Measurements from ENCODE around the gene YTHDF1.
"Not testable (repeated sequence)": the region's sequence is repeated elsewhere in the genome, so short reads cannot be mapped to it uniquely, and the experiment has no call there.

YTHDF1 gene

GRCh38 chr20:63226042-63226943, 10.4 kb upstream of the YTHDF1 start:
- DNase-seq, result no peak

GRCh38 chr20:63225082-63225454, 9.1 kb upstream of the YTHDF1 start:
- DNase-seq, result no peak

DNA sequence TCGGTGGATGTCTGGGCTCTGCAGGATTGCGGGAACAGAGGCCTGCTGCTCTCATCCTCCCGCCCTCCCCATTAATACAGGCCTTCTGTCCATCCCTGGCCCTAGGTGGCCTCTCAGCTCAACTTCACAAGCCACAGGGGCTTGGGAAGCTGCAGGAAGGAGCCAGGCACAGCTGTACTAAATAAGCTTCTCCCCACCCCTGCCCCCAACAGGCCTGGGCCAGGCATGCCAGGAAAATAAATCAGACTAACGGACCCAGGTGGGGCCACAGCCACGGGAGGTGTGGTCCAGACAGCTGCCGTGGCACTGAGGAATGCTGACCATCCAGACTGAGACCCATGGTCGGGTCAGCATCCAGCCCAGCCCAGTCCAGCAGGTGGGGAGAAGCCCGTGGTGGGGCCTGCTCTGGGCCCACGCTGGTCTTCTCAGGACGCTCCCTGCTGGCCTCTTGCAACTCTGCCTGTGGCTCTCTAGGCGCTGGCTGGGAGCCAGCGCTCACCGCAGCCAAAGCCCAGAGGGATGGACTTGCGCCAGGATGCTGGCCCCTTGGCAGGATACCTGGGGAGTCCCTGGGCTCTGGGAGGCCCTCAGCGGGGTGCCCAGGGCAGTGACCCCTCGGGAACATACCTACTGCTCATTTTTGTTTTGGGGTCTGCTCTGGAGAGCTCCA, 8.6 kb upstream of the YTHDF1 start:
- peak; percentile 65 for DNase-seq

- no peak for DNase-seq
These were observed 7.9 kb upstream of the YTHDF1 start for GRCh38 chr20:63223826-63224207.

- DNase-seq, result peak; percentile 64
These were observed 7.3 kb upstream of the YTHDF1 start for GRCh38 chr20:63223121-63223825.

- no peak for DNase-seq
These were observed 6.6 kb upstream of the YTHDF1 start for GRCh38 chr20:63222541-63222940.

DNA sequence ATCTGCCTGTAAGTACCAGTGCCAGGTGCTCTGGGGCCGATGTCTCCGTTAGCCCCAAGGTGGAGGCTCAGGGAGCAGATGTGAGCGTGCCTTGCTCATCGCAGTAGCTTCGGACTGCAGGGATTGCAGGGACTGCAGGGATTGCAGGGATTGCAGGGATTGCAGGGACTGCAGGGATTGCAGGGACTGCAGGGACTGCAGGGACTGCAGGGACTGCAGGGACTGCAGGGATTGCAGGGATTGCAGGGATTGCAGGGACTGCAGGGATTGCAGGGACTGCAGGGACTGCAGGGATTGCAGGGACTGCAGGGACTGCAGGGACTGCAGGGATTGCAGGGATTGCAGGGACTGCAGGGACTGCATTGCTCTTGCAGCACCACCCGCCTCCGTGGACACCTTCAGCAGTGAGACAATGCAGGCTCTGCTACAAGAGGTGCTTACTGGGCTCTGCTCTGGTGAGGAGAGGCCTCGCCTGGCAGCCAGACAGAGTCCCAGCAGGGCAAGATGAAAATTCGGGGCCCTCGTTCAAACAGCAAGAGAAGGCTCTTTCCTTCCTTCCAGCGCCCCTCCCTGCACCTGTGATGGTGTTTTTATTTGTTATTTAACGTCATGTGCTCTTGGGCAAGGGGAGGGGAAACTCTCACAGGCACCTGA, 5.6 kb upstream of the YTHDF1 start:
- DNase-seq, result not testable (repeated sequence)

GRCh38 chr20:63220696-63221399, 4.9 kb upstream of the YTHDF1 start:
- DNase-seq, result no peak

DNA sequence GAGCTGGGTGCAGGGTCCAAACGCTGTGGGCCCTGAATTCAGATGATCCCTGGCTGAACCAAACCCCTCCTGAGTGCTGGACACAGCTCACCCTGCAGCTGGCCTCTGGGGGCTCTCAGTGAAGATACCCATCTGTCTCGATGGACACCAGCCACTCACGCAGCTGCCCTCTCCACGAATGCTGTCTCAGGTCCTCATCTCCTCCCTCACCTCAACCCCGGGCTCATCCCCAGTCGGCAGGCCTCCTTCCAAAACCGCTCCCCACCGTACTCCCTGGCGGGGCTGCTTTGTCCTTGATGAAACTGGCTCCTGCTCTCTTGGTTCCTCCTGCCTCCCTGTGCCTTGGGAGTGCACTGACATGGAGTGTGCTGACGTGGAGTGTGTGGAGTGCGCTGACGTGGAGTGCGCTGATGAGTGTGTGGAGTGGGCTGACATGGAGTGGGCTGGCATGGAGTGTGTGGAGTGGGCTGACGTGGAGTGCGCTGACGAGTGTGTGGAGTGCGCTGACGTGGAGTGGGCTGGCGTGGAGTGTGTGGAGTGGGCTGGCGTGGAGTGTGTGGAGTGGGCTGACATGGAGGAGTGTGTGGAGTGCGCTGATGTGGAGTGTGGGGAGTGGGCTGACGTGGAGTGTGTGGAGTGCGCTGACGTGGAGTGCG, 4.1 kb upstream of the YTHDF1 start:
- DNase-seq, result no peak

GRCh38 chr20:63219447-63219821, 3.5 kb upstream of the YTHDF1 start:
- DNase-seq, result no peak

DNA sequence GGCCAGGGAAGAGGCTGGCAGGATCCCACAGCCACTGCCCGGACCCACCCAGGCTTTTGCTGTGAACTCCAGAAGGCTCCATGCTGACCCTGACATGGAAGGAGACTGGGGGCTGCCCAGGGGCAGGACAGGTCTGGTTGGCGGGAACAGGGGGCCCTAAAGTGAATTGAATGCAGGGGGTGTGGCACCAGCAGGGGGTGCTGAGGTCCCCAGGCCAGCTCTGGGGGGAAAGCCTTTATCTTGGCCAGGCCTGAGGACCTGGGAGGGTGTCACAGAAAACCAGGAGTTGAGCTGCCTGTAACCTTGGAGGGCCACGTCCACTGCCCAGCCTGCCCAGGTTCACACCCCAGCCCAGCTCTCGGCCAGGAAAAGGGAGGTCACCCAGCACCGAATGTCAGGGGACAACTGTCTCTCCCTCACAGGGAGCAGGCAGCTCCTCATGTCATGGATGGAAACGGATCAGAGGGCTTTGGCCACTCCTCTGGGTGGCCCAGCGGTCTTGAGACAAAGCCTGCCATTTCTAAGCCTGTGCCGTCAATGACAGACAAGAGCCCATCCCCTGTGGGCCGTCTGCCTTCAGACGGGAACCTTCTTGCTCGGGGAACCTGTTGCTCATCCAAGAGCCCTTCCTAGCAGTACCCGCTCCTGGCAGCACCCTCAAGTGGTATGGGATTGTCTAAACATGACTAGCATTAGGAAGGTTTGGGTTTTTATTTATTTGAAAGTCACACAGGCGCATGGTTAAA, 2.9 kb upstream of the YTHDF1 start:
- DNase-seq, result no peak

GRCh38 chr20:63217706-63218105, 1.8 kb upstream of the YTHDF1 start:
- no peak for DNase-seq

DNA sequence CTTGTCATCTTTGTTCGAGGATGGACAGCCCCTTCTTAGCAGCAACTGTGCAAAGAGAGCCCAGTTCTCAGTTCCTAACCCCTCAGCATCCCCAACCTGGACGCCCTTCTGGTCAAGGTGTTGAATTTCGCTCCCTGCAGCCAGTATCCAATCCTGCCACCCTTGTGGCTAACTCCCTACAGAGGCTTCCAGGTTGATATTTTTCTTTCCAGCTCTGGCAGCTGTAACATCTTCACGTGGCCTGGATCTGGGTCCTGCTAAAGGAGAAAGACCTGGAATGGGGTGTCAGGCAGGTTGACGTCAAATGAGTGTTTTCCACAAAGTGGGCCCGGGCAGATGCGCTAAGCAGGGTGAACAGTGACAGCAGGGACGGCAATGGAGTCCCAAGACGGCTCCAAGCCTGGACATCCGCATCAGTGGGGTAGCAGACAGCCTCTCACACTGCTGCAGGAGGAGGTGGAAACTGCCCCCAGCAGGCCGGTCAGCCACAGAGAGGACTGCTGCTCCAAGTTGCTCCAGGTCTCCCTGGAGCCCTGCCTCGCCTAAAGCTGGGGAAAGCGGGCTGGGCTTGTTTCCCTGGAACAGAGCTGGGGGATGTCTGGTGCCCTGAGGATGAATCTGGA, 1.0 kb upstream of the YTHDF1 start:
- DNase-seq, result no peak

DNA sequence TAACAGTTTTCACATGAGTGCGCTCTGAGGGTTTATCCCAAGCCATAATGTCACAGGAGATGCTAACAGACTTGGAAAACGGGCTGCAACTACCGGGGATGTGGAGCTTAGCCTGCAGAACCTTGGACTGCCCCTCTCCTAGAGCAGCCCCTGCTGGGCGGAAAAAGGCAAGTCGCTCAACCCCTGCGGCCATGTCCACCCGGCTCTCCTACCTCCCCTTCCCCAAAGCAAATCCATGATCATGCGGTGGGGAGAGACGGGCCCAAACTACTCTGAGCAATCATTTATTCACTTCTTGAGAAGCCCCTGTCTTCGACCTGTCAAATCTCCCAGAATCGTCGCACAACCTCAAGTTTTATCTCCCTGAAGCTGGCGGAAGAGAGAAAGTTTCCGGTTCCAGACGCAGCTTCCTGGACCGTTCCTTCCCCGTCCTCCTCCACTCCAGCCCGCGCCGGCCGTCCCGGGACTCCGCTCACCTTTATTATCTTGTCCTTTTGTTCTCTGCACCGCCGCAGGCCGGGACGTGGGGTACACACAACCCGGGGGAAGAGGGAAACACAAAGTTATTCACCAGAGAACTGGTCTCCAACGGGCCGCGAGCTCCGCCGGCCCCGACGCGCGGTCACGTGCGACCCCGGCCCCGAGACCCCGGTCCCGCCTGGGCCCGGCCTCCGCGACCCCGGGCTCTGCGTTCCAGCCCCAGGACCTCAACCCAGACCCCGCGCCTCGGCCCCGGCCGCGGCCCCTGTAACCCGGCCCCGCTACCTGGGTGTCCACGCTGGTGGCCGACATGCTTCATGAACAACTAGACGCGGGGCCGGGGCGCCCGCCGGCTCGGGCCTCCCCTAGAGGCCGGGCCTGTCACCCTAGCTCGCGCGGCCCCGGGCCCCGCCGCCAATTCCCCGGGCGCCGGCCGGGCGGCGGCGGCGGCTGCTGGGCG, 560 bp downstream of the YTHDF1 start:
- DNase-seq, result peak; percentile 47

DNA sequence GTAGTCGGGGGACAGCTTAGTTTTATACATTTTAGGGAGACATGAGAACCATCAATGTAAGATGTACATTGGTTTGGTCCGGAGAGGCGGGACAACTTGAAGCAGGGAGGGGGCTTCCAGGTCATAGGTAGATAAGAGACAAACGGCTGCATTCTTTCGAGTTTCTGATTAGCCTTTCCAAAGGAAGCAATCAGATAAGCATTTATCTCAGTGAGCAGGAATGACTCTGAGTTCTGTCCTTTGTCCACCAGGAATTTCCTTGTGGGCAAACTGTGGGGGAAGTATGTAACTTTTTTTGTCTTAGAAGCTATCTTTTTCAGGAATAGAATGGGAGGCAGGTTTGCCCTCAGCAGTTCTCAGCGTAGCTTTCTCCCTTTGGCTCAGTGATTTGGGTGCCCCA, 1.4 kb downstream of the YTHDF1 start:
- DNase-seq, result no peak

DNA sequence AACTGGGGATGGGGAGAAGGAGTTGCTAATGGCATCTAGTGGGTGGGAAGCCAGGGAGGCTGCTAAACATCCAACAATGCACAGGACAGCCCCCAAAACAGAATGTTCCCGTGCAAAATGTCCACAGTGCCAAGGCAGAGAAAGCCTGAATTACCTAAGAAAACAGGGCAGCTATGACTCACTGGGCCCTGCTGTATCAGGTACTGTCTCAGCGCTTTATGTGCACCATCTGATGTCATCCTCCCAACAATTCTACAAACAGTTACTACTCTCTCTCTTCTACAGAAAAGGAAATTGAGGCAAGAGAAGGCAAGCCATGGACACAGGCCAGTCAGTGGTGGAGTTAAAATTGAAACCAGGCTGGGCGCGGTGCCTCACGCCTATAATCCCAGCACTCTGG, 3.1 kb downstream of the YTHDF1 start:
- DNase-seq, result no peak

- no peak for DNase-seq
These were observed 3.6 kb downstream of the YTHDF1 start for GRCh38 chr20:63212393-63212730.

GRCh38 chr20:63210011-63210605, 5.8 kb downstream of the YTHDF1 start:
- no peak for DNase-seq

DNA sequence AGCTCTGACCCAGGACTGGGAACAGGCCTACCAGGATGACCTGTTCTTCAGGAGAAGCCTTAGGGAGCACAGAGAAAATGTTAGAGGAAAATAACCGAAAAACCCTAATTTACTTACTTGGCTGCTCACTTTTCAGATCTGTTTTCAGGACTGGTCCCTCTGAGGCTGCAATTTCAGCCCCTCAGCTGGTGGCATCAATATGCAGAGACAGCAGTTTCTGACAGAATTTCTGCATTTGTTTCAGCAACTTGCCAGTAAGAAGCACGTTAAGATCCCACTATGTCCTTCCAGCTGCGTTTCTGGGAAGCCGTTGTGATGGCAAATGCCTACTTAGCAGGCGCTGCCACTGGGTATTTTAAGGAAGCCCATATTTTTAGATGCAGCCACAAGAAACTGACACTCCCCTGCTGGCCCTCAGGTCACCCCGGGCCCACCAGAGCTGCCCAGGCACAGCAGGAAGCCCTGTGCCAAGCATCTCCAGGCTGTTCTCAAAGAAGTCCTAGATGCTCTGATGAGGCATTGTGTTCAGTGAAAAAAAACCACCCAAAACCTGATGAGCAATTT, 7.5 kb downstream of the YTHDF1 start:
- DNase-seq, result no peak

Data from retina (tissue), 1 donor.